ENCODE data around the gene CST8. TPM values are rescaled to one million over a fixed set of nuclear protein-coding genes. Genes with fewer than 3 reads are reported as not detected.
A peak's percentile ranks its signal among the peaks of the same experiment; 100 is the strongest.

Gene CST8, protein sequence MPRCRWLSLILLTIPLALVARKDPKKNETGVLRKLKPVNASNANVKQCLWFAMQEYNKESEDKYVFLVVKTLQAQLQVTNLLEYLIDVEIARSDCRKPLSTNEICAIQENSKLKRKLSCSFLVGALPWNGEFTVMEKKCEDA
- total RNA-seq: not detected in 2 replicates

- FAIRE-seq: no peak
- Histone ChIP-seq H3K4me3 (ENCODE audit: low read depth, low read length) (no peak within 1 kb of the TSS), H3K27me3 (ENCODE audit: control insufficient read depth, insufficient read depth, low read length) (no peaks in the 10 kb centered on the region), H3K36me3 (ENCODE audit: control insufficient read depth, insufficient read depth, low read length) (no peaks in the 10 kb centered on the region)
- TF ChIP-seq CTCF (IDR thresholded peaks at IDR 0.05; ENCODE audit: insufficient read depth, low read length, severe bottlenecking): no peak
- DNase-seq (ENCODE audit: low read depth): no peak
Observed at GRCh38 chr20:23490817-23491216, at the start of gene CST8. Gene CST8, plus strand, starts transcription at chr20:23491117. Its CDS starts 551 bp downstream, at chr20:23491668.

GRCh38 chr20:23441850-23442313 lies 49.0 kb upstream of the CST8 start:
- FAIRE-seq: peak; percentile 72

GRCh38 chr20:23442436-23442835 lies 48.5 kb upstream of the CST8 start:
- H3K4me3 ChIP-seq (ENCODE audit: low read depth, low read length): no peak overlapping the region
- no peaks in the 10 kb centered on the region for H3K36me3 ChIP-seq (ENCODE audit: control insufficient read depth, insufficient read depth, low read length)
- no peaks in the 10 kb centered on the region for H3K27me3 ChIP-seq (ENCODE audit: control insufficient read depth, insufficient read depth, low read length)
- TF ChIP-seq CTCF (IDR thresholded peaks at IDR 0.05; ENCODE audit: insufficient read depth, low read length, severe bottlenecking): no peak
- FAIRE-seq: no peak
- no peak for DNase-seq (ENCODE audit: low read depth)

More at GRCh38 chr20:23441850-23442313, 49.0 kb upstream of the CST8 start:
- Histone ChIP-seq H3K4me3 (ENCODE audit: low read depth, low read length) (no peak overlapping the region), H3K36me3 (ENCODE audit: control insufficient read depth, insufficient read depth, low read length) (no peaks in the 10 kb centered on the region), H3K27me3 (ENCODE audit: control insufficient read depth, insufficient read depth, low read length) (no peaks in the 10 kb centered on the region)
- peak; percentile 67 for DNase-seq (ENCODE audit: low read depth)
- TF ChIP-seq CTCF (IDR thresholded peaks at IDR 0.05; ENCODE audit: insufficient read depth, low read length, severe bottlenecking): peak; percentile 93

- no peak for DNase-seq (ENCODE audit: low read depth)
- FAIRE-seq: no peak
- TF ChIP-seq CTCF (IDR thresholded peaks at IDR 0.05; ENCODE audit: insufficient read depth, low read length, severe bottlenecking): no peak
- no peaks in the 10 kb centered on the region for H3K27me3 ChIP-seq (ENCODE audit: control insufficient read depth, insufficient read depth, low read length)
- H3K4me3 ChIP-seq (ENCODE audit: low read depth, low read length): no peak overlapping the region
- H3K36me3 ChIP-seq (ENCODE audit: control insufficient read depth, insufficient read depth, low read length): no peaks in the 10 kb centered on the region
Observed at GRCh38 chr20:23444859-23445258, 46.1 kb upstream of the CST8 start.

GRCh38 chr20:23445596-23446217 lies 45.2 kb upstream of the CST8 start:
- Histone ChIP-seq H3K36me3 (ENCODE audit: control insufficient read depth, insufficient read depth, low read length) (no peaks in the 10 kb centered on the region), H3K4me3 (ENCODE audit: low read depth, low read length) (no peak overlapping the region), H3K27me3 (ENCODE audit: control insufficient read depth, insufficient read depth, low read length) (no peaks in the 10 kb centered on the region)
- no peak for TF ChIP-seq CTCF (IDR thresholded peaks at IDR 0.05; ENCODE audit: insufficient read depth, low read length, severe bottlenecking)
- peak; percentile 92 for DNase-seq (ENCODE audit: low read depth)
- no peak for FAIRE-seq
